Left lung (tissue), 10 donors: ENCODE results near the gene SMIM32. TPM values are rescaled to one million over a fixed set of nuclear protein-coding genes. Genes with fewer than 3 reads are reported as not detected.

ENCODE experiments used
- ATAC-seq: fragments of 200-7000 bp; cut with Tn5 transposase; one replicate; pipeline ENCODE4 v1.9.1; 2020; ENCODE audit warnings: moderate library complexity
- DNase-seq, 4 donors: peaks; one replicate each; pipeline ENCODE4 v3.0.0-alpha.2; 2013 to 2020
- H3K27ac ChIP-seq, 2 donors: fragments of 200-600 bp; sonication (generic) in 1 of 2; one replicate each; pipeline versions ENCODE4 v1.5.0 to v1.8.0; 2020 to 2021
- H3K27me3 ChIP-seq, 2 donors: fragments of 200-600 bp; sonication (generic) in 1 of 2; one replicate each; pipeline versions ENCODE4 v1.5.0 to v1.8.0; 2020 to 2021
- H3K36me3 ChIP-seq, 2 donors: fragments of 200-600 bp; sonication (generic) in 1 of 2; one replicate each; pipeline versions ENCODE4 v1.5.0 to v1.8.0; 2020 to 2021
- H3K4me1 ChIP-seq, 2 donors: fragments of 200-600 bp; one replicate each; pipeline ENCODE4 v1.8.0; 2021
- H3K4me3 ChIP-seq, 2 donors: fragments of 200-600 bp; sonication (generic) in 1 of 2; one replicate each; pipeline versions ENCODE4 v1.5.0 to v1.8.0; 2020 to 2021; ENCODE audit warnings: mild to moderate bottlenecking in 1 of 2
- H3K9me3 ChIP-seq, 2 donors: fragments of 200-600 bp; sonication (generic) in 1 of 2; one replicate each; pipeline versions ENCODE4 v1.5.0 to v1.8.0; 2020 to 2021
- intact Hi-C, 2 donors: fragments of 100-400 bp; cut with DNase I; formaldehyde crosslinking; loops; one replicate each; pipeline versions ENCODE4 v1.11.2 to v1.14.2; 2022
- polyA plus RNA-seq, 6 donors: library from polyadenylated mRNA; unstranded; fragments of 120-200 nt; gene quantifications; one replicate each; pipeline ENCODE4 v1.2.1, GENCODE V29; 2013; ENCODE audit not compliant: insufficient read length in 6 of 6
- total RNA-seq, 2 donors: library from RNA; stranded (reverse); fragmentation: NEBNext Ultra II Directional; extraction: Animal tissue kit (Norgen Biotek cat#: 25700); gene quantifications; one replicate each; pipeline ENCODE4 v1.2.1, GENCODE V29; 2021
- TF ChIP-seq, protein P1 (sequence below), 2 donors: fragments of 200-600 bp; sonication (generic) in 1 of 2; IDR thresholded peaks; one replicate each; pipeline versions ENCODE4 v1.5.0 to v1.8.0; 2021; ENCODE audit warnings: antibody characterized with exemption in 2 of 2
- donor health status: DM: no; HTN: yes; CAD: no.
- donor health status: DM: no; HTN: no; CAD: no.

The SMIM32 gene
- total and polyA plus RNA-seq, 8 donors = 0.23 to 0.61 (median 0.49) TPM; not detected in 2

DNA sequence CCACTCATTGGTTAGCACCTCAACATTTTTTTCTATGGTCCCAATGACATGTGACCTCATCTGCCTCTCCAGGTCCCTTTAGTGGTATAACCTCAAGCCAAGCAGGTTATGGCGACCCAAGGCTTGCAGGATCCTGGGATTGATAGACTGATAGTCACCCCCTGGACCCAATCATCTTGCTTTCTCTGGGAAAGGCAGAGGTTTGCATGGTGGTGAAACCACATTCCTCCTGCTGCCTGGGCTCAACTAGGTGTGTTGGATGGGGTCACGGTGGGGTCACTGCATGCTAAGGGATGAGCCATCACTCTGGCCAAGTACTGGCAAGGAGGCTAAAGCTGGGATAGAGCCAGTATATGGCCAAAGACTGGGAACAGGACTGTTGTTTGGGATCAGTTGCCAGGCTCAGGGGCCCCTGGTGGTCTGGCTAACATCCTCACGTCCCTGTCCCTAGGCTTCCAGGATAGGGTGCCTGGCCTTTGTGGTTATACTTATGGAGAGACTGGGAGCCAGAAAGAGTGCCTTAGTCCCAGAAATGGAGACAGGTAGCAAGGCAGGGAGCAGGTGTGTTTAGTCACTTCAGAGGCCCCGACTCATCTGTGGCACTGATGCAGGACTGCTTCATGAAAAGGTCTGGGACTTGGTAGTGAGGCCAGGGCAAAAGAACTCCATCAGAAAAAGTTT is 4.6 kb upstream of the SMIM32 start:
- intact Hi-C loops = no loop called here
- Histone ChIP-seq H3K4me1 (peaks cover under 1 to 8% of the 10 kb centered on the region in 2 donors), H3K27ac (no peak overlapping the region), H3K9me3 (no peaks in the 10 kb centered on the region), H3K4me3 (no peak overlapping the region), H3K27me3 (peaks cover 12 to 90% of the 10 kb centered on the region in 2 donors), H3K36me3 (no peaks in the 10 kb centered on the region)
- ATAC-seq (no peak), DNase-seq (no peak)
- TF ChIP-seq, protein P1, sequence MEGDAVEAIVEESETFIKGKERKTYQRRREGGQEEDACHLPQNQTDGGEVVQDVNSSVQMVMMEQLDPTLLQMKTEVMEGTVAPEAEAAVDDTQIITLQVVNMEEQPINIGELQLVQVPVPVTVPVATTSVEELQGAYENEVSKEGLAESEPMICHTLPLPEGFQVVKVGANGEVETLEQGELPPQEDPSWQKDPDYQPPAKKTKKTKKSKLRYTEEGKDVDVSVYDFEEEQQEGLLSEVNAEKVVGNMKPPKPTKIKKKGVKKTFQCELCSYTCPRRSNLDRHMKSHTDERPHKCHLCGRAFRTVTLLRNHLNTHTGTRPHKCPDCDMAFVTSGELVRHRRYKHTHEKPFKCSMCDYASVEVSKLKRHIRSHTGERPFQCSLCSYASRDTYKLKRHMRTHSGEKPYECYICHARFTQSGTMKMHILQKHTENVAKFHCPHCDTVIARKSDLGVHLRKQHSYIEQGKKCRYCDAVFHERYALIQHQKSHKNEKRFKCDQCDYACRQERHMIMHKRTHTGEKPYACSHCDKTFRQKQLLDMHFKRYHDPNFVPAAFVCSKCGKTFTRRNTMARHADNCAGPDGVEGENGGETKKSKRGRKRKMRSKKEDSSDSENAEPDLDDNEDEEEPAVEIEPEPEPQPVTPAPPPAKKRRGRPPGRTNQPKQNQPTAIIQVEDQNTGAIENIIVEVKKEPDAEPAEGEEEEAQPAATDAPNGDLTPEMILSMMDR (IDR thresholded peaks at IDR 0.05) = no peak

DNA sequence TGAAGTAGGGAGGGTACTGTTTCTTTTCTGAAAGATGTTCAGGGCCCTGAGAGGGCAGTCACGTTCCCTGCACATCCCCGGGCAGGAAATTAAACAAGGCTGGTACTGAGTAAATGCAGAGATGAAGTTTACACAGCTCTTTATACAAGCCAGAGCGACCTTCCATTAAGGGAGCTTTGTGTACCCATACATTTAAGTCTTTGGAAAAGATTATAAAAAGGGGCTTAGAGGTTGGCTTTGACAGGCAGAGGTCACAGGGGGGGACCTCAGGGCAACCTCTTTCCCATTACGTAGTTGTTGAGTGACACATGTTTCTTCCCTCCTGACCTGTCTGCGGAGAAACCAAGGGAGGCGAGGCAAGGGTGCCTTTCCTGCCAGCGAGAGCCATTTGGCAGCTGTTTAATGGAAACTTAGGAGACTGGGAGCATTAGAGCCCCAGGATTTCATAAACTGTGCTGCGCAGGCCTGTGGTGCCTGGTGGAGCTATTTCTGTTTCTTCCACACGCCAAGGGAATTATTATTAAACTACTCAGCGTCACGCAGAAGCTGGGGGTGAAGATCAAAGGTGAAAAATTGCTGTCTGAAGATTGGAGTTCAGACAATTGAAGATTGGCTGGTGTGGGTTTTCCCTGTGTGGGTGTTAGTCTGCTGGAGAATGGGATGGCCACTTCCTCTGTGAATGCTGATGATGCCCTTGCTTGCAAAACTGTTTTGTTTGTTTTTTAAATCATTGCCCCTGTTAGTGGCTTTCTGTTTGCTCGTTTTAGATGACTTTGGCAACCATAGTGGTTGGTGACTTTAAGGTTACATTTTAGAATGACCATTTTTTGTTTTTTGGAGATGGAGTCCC is 3.2 kb upstream of the SMIM32 start:
- no peak overlapping the region for H3K27ac ChIP-seq
- DNase-seq (no peak), ATAC-seq (no peak)
- intact Hi-C loops = no loop called here
- H3K4me1 ChIP-seq = peaks cover 9 to 22% of the 10 kb centered on the region in 2 donors
- TF ChIP-seq, protein P1 (IDR thresholded peaks at IDR 0.05) = no peak
- peaks cover 26 to 90% of the 10 kb centered on the region in 2 donors for H3K27me3 ChIP-seq
- H3K9me3 ChIP-seq = no peaks in the 10 kb centered on the region
- no peaks in the 10 kb centered on the region for H3K36me3 ChIP-seq
- H3K4me3 ChIP-seq = no peak overlapping the region

DNA sequence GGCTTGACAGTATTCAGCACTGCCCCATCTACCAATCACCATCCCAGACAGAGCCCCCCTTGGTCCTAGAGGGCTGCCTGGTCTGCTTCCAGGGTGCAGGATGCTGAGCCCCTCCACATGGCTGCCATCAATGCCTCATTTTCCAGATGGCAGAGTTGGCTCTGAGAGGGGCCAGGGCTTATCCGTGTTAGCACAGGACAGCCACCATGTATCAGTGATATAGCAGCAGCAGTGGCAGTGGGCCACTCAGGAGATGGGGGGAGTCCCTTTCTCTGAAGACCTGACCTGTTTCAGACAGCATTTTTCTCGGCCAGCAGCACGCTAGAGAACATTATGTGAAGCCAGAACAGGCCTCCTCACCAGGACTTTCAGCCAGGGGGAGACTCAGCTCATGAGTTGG is 1.6 kb upstream of the SMIM32 start:
- TF ChIP-seq, protein P1 (IDR thresholded peaks at IDR 0.05) = no peak
- Histone ChIP-seq H3K4me1 (peaks cover 9 to 22% of the 10 kb centered on the region in 2 donors), H3K27ac (no peak overlapping the region), H3K4me3 (no peak overlapping the region), H3K36me3 (no peaks in the 10 kb centered on the region), H3K27me3 (peaks cover 30 to 90% of the 10 kb centered on the region in 2 donors), H3K9me3 (no peaks in the 10 kb centered on the region)
- intact Hi-C loops = no loop called here
- ATAC-seq (no peak), DNase-seq (no peak)

DNA sequence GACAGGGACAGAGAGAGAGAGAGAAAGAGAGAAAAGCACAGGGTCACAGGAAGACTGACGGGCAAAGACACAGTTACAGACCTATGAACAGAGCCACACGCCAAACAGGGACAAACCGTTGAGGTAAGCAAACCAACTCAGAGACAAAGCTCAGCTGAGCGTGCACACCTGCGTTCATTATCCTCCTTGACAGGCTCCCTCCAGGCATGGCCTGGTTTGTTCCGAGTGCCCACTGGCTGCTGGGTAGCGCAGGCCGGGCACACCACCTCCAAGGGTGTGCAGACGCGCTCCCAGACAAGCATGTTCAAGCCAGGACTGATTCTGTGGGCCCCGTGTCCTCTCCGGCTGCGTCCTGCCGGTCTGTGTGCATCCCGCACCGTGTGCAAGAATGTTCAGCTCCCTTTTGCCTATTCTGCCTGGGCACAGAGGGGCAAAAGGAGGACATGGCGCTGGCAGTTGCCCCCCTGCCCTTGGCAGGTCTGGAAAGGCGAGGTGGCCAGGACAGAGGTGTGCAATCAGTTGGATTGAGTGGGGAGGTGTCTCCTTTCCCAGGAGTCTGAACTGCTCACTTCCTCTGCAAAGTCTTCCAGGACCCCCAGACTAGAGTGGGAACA is 467 bp upstream of the SMIM32 start:
- intact Hi-C loops = no loop called here
- no peak for DNase-seq
- H3K9me3 ChIP-seq = no peaks in the 10 kb centered on the region
- H3K4me3 ChIP-seq = no peak overlapping the region
- TF ChIP-seq, protein P1 (IDR thresholded peaks at IDR 0.05) = no peak
- H3K27ac ChIP-seq = no peak overlapping the region
- peaks cover 0 to 5% of the 10 kb centered on the region in 2 donors for H3K36me3 ChIP-seq
- ATAC-seq = no peak
- peaks cover 30 to 79% of the 10 kb centered on the region in 2 donors for H3K27me3 ChIP-seq
- peaks cover 9 to 22% of the 10 kb centered on the region in 2 donors for H3K4me1 ChIP-seq
